ENCODE results near the gene PIK3R1. TPM values are rescaled to one million over a fixed set of nuclear protein-coding genes. Genes with fewer than 3 reads are reported as not detected.
A peak's percentile ranks its signal among the peaks of the same experiment; 100 is the strongest.

Gene PIK3R1
- total RNA-seq, 1 donor, result 26.8 TPM

- no peak overlapping the region for H3K4me2 ChIP-seq (ENCODE audit: insufficient read depth, low read length)
Observed at GRCh38 chr5:68250661-68251298, 35.2 kb downstream of the PIK3R1 start.

GRCh38 chr5:68251386-68251785 lies 35.8 kb downstream of the PIK3R1 start:
- Histone ChIP-seq H2AFZ (ENCODE audit: low read length) (no peak overlapping the region), H3K27ac (ENCODE audit: low read depth, low read length) (peak overlapping the region; percentile 31), H4K20me1 (ENCODE audit: insufficient read depth, low read length) (peaks cover 2% of the 10 kb centered on the region), H3K9me3 (ENCODE audit: low read depth, low read length) (no peaks in the 10 kb centered on the region), H3K4me1 (ENCODE audit: insufficient read depth, low read length) (peaks cover 23% of the 10 kb centered on the region), H3K27me3 (ENCODE audit: insufficient read depth, low read length) (no peaks in the 10 kb centered on the region), H3K4me2 (ENCODE audit: insufficient read depth, low read length) (peak overlapping the region; percentile 5), H3K36me3 (ENCODE audit: insufficient read depth, low read length) (no peaks in the 10 kb centered on the region), H3K4me3 (ENCODE audit: insufficient read depth, low read length) (no peak overlapping the region), H3K79me2 (ENCODE audit: insufficient read depth, low read length) (peaks cover 53% of the 10 kb centered on the region)
- DNase-seq (ENCODE audit: insufficient read length, low spot score, missing footprints), result no peak
- TF ChIP-seq, protein P1, sequence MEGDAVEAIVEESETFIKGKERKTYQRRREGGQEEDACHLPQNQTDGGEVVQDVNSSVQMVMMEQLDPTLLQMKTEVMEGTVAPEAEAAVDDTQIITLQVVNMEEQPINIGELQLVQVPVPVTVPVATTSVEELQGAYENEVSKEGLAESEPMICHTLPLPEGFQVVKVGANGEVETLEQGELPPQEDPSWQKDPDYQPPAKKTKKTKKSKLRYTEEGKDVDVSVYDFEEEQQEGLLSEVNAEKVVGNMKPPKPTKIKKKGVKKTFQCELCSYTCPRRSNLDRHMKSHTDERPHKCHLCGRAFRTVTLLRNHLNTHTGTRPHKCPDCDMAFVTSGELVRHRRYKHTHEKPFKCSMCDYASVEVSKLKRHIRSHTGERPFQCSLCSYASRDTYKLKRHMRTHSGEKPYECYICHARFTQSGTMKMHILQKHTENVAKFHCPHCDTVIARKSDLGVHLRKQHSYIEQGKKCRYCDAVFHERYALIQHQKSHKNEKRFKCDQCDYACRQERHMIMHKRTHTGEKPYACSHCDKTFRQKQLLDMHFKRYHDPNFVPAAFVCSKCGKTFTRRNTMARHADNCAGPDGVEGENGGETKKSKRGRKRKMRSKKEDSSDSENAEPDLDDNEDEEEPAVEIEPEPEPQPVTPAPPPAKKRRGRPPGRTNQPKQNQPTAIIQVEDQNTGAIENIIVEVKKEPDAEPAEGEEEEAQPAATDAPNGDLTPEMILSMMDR (IDR thresholded peaks at IDR 0.05; ENCODE audit: extremely low read depth, low read depth, low read length), result no peak

More at GRCh38 chr5:68250661-68251298, 35.2 kb downstream of the PIK3R1 start:
- no peak overlapping the region for H2AFZ ChIP-seq (ENCODE audit: low read length)
- H3K27ac ChIP-seq (ENCODE audit: low read depth, low read length), result peak overlapping the region; percentile 31
- TF ChIP-seq, protein P1 (IDR thresholded peaks at IDR 0.05; ENCODE audit: extremely low read depth, low read depth, low read length), result no peak
- no peaks in the 10 kb centered on the region for H3K9me3 ChIP-seq (ENCODE audit: low read depth, low read length)
- peaks cover 2% of the 10 kb centered on the region for H4K20me1 ChIP-seq (ENCODE audit: insufficient read depth, low read length)
- no peak overlapping the region for H3K4me3 ChIP-seq (ENCODE audit: insufficient read depth, low read length)
- no peak for DNase-seq (ENCODE audit: insufficient read length, low spot score, missing footprints)
- no peaks in the 10 kb centered on the region for H3K36me3 ChIP-seq (ENCODE audit: insufficient read depth, low read length)
- H3K4me1 ChIP-seq (ENCODE audit: insufficient read depth, low read length), result peaks cover 25% of the 10 kb centered on the region
- H3K79me2 ChIP-seq (ENCODE audit: insufficient read depth, low read length), result peaks cover 58% of the 10 kb centered on the region
- H3K27me3 ChIP-seq (ENCODE audit: insufficient read depth, low read length), result no peaks in the 10 kb centered on the region

- H3K27me3 ChIP-seq (ENCODE audit: insufficient read depth, low read length), result no peaks in the 10 kb centered on the region
- no peaks in the 10 kb centered on the region for H3K36me3 ChIP-seq (ENCODE audit: insufficient read depth, low read length)
- DNase-seq (ENCODE audit: insufficient read length, low spot score, missing footprints), result peak; percentile 47
- no peak overlapping the region for H2AFZ ChIP-seq (ENCODE audit: low read length)
- H3K79me2 ChIP-seq (ENCODE audit: insufficient read depth, low read length), result peaks cover 54% of the 10 kb centered on the region
- no peak overlapping the region for H3K4me3 ChIP-seq (ENCODE audit: insufficient read depth, low read length)
- TF ChIP-seq, protein P1 (IDR thresholded peaks at IDR 0.05; ENCODE audit: extremely low read depth, low read depth, low read length), result no peak
- H4K20me1 ChIP-seq (ENCODE audit: insufficient read depth, low read length), result peaks cover 2% of the 10 kb centered on the region
- peaks cover 23% of the 10 kb centered on the region for H3K4me1 ChIP-seq (ENCODE audit: insufficient read depth, low read length)
- H3K4me2 ChIP-seq (ENCODE audit: insufficient read depth, low read length), result peak overlapping the region; percentile 5
- peak overlapping the region; percentile 31 for H3K27ac ChIP-seq (ENCODE audit: low read depth, low read length)
- H3K9me3 ChIP-seq (ENCODE audit: low read depth, low read length), result no peaks in the 10 kb centered on the region
Observed at GRCh38 chr5:68251804-68252522, 36.4 kb downstream of the PIK3R1 start.
